Measurements from ENCODE around the gene MMS22L. TPM values are rescaled to one million over a fixed set of nuclear protein-coding genes. Genes with fewer than 3 reads are reported as not detected.

Gene MMS22L
- total RNA-seq, 1 donor from 2014 or later: 7.2 TPM

DNA sequence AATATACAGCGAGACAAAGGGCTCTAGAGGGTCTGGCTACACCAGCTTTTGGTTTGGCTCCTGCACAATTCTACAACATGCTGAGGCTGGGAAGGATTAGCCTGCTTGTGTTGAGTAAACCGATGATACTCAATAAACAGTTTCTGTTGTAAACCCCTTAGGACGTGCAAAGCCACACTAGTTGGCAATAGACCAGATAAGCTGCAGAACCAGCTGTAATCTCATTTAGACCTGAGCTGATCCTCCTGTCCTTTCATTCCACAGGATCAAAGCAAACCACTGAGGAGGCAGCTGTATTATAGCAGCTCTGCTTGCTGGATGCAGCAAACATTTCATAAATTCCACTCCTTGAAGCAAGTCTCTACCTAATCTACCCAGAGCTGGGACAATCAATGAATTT lies 79.7 kb downstream of the MMS22L start:
- Histone ChIP-seq H2AFZ (ENCODE audit: low read depth, low read length) (no peak overlapping the region), H3K36me3 (ENCODE audit: insufficient read depth, low read length) (no peaks in the 10 kb centered on the region), H3K79me2 (ENCODE audit: insufficient read depth, low read length) (no peaks in the 10 kb centered on the region), H3K27ac (ENCODE audit: low read depth, low read length) (no peak overlapping the region), H3K4me1 (ENCODE audit: insufficient read depth, low read length) (no peaks in the 10 kb centered on the region), H3K4me2 (ENCODE audit: low read length) (no peak overlapping the region), H3K9me3 (ENCODE audit: insufficient read depth, low read depth, low read length) (no peaks in the 10 kb centered on the region), H3K27me3 (ENCODE audit: insufficient read depth, low read length) (no peaks in the 10 kb centered on the region), H3K4me3 (ENCODE audit: insufficient read depth, low read depth, low read length) (no peak overlapping the region), H4K20me1 (ENCODE audit: insufficient read depth, low read length) (no peaks in the 10 kb centered on the region), H3K9ac (ENCODE audit: low read length) (no peak overlapping the region)
- no peak for TF ChIP-seq EZH2 (IDR thresholded peaks at IDR 0.05; ENCODE audit: insufficient read depth, low read length)
- TF ChIP-seq, protein P1, sequence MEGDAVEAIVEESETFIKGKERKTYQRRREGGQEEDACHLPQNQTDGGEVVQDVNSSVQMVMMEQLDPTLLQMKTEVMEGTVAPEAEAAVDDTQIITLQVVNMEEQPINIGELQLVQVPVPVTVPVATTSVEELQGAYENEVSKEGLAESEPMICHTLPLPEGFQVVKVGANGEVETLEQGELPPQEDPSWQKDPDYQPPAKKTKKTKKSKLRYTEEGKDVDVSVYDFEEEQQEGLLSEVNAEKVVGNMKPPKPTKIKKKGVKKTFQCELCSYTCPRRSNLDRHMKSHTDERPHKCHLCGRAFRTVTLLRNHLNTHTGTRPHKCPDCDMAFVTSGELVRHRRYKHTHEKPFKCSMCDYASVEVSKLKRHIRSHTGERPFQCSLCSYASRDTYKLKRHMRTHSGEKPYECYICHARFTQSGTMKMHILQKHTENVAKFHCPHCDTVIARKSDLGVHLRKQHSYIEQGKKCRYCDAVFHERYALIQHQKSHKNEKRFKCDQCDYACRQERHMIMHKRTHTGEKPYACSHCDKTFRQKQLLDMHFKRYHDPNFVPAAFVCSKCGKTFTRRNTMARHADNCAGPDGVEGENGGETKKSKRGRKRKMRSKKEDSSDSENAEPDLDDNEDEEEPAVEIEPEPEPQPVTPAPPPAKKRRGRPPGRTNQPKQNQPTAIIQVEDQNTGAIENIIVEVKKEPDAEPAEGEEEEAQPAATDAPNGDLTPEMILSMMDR (IDR thresholded peaks at IDR 0.05; ENCODE audit: insufficient read depth, low read depth, low read length): no peak
- Mint-ChIP-seq H3K4me1 (ENCODE audit: low read depth, unreplicated experiment) (peaks cover 14% of the 10 kb centered on the region), H3K27ac (ENCODE audit: unreplicated experiment) (no peak overlapping the region), H3K27me3 (ENCODE audit: low read depth, unreplicated experiment) (no peaks in the 10 kb centered on the region), H3K36me3 (ENCODE audit: low read depth, unreplicated experiment) (no peaks in the 10 kb centered on the region), H3K4me3 (ENCODE audit: unreplicated experiment) (no peak overlapping the region), H3K9me3 (ENCODE audit: unreplicated experiment) (no peaks in the 10 kb centered on the region)
- FAIRE-seq (no peak), DNase-seq (ENCODE audit: low read depth) (no peak)

DNA sequence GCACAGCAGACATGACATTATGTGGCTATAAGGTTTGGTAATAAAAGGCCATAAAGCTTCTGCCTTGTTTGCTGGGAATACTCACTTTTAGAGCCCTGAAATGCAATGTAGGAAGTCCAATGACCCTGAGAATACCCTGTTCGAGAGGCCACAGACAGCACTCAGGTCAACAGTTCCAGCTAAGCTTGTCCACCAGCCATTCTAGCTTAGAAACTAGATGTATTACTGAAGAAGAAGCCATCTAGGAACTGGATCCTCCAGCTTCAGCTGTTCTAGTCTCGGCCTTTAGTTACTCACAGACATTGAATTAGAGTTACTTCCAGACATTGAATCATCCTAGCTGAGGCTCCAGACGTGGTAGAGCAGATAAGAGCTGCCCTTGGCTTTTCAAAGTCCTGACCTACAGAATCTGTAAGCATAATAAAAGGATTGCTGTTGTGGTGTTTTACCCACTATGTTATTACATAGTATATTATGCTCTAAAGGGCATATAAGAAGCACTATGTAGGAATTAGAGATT lies 84.9 kb downstream of the MMS22L start:
- H3K9me3 ChIP-seq (ENCODE audit: insufficient read depth, low read depth, low read length): no peaks in the 10 kb centered on the region
- H4K20me1 ChIP-seq (ENCODE audit: insufficient read depth, low read length): no peaks in the 10 kb centered on the region
- DNase-seq (ENCODE audit: low read depth) (peak; percentile 78), FAIRE-seq (no peak)
- H3K79me2 ChIP-seq (ENCODE audit: insufficient read depth, low read length): no peaks in the 10 kb centered on the region
- TF ChIP-seq, protein P1 (IDR thresholded peaks at IDR 0.05; ENCODE audit: insufficient read depth, low read depth, low read length): no peak
- TF ChIP-seq EZH2 (IDR thresholded peaks at IDR 0.05; ENCODE audit: insufficient read depth, low read length): no peak
- Mint-ChIP-seq H3K36me3 (ENCODE audit: low read depth, unreplicated experiment) (no peaks in the 10 kb centered on the region), H3K9me3 (ENCODE audit: unreplicated experiment) (no peaks in the 10 kb centered on the region), H3K27me3 (ENCODE audit: low read depth, unreplicated experiment) (no peaks in the 10 kb centered on the region), H3K27ac (ENCODE audit: unreplicated experiment) (peak overlapping the region; percentile 92), H3K4me3 (ENCODE audit: unreplicated experiment) (no peak overlapping the region), H3K4me1 (ENCODE audit: low read depth, unreplicated experiment) (peaks cover 21% of the 10 kb centered on the region)
- no peaks in the 10 kb centered on the region for H3K36me3 ChIP-seq (ENCODE audit: insufficient read depth, low read length)
- H3K4me1 ChIP-seq (ENCODE audit: insufficient read depth, low read length): peaks cover 3% of the 10 kb centered on the region
- H3K27ac ChIP-seq (ENCODE audit: low read depth, low read length): peak overlapping the region; percentile 39
- H3K4me2 ChIP-seq (ENCODE audit: low read length): peak overlapping the region; percentile 4
- H3K9ac ChIP-seq (ENCODE audit: low read length): no peak overlapping the region
- no peaks in the 10 kb centered on the region for H3K27me3 ChIP-seq (ENCODE audit: insufficient read depth, low read length)
- no peak overlapping the region for H3K4me3 ChIP-seq (ENCODE audit: insufficient read depth, low read depth, low read length)
- peak overlapping the region; percentile 18 for H2AFZ ChIP-seq (ENCODE audit: low read depth, low read length)

DNA sequence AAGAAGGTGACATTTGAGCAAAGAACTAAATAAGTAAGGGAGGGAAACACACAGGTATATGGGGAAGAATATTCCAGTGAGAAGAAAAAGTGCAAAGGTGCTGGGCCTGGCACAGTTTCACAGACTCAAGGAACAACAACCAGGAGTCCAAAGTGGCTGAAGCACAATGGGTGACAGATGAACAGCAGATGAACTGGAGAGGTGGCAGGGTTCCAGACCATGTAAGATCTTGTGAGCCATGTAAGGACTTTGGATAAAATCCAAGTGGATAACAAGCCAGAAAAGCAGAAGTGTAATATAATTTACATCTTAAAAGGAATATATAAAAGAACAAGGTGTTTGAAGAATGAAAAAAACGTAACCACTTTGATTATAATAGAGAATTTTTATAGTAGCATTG lies 87.9 kb downstream of the MMS22L start:
- DNase-seq (ENCODE audit: low read depth) (peak; percentile 63), FAIRE-seq (no peak)
- H3K9me3 ChIP-seq (ENCODE audit: insufficient read depth, low read depth, low read length): no peaks in the 10 kb centered on the region
- Mint-ChIP-seq H3K27ac (ENCODE audit: unreplicated experiment) (no peak overlapping the region), H3K4me1 (ENCODE audit: low read depth, unreplicated experiment) (peaks cover 30% of the 10 kb centered on the region), H3K36me3 (ENCODE audit: low read depth, unreplicated experiment) (no peaks in the 10 kb centered on the region), H3K4me3 (ENCODE audit: unreplicated experiment) (no peak overlapping the region), H3K27me3 (ENCODE audit: low read depth, unreplicated experiment) (no peaks in the 10 kb centered on the region), H3K9me3 (ENCODE audit: unreplicated experiment) (no peaks in the 10 kb centered on the region)
- H3K27ac ChIP-seq (ENCODE audit: low read depth, low read length): no peak overlapping the region
- peak overlapping the region; percentile 24 for H2AFZ ChIP-seq (ENCODE audit: low read depth, low read length)
- no peaks in the 10 kb centered on the region for H3K79me2 ChIP-seq (ENCODE audit: insufficient read depth, low read length)
- H3K9ac ChIP-seq (ENCODE audit: low read length): no peak overlapping the region
- H3K4me2 ChIP-seq (ENCODE audit: low read length): no peak overlapping the region
- H3K4me3 ChIP-seq (ENCODE audit: insufficient read depth, low read depth, low read length): no peak overlapping the region
- peaks cover 9% of the 10 kb centered on the region for H3K4me1 ChIP-seq (ENCODE audit: insufficient read depth, low read length)
- no peaks in the 10 kb centered on the region for H3K36me3 ChIP-seq (ENCODE audit: insufficient read depth, low read length)
- no peaks in the 10 kb centered on the region for H4K20me1 ChIP-seq (ENCODE audit: insufficient read depth, low read length)
- TF ChIP-seq, protein P1 (IDR thresholded peaks at IDR 0.05; ENCODE audit: insufficient read depth, low read depth, low read length): no peak
- TF ChIP-seq EZH2 (IDR thresholded peaks at IDR 0.05; ENCODE audit: insufficient read depth, low read length): no peak
- no peaks in the 10 kb centered on the region for H3K27me3 ChIP-seq (ENCODE audit: insufficient read depth, low read length)
